NCI-H2196 (cell line): ENCODE results near the gene FCSK.

ENCODE experiments used
- DNase-seq: peaks from one replicate; lab custom pipeline; 2025; ENCODE audit not compliant: unreplicated experiment; lab: John Stamatoyannopoulos, UW

Gene FCSK

DNA sequence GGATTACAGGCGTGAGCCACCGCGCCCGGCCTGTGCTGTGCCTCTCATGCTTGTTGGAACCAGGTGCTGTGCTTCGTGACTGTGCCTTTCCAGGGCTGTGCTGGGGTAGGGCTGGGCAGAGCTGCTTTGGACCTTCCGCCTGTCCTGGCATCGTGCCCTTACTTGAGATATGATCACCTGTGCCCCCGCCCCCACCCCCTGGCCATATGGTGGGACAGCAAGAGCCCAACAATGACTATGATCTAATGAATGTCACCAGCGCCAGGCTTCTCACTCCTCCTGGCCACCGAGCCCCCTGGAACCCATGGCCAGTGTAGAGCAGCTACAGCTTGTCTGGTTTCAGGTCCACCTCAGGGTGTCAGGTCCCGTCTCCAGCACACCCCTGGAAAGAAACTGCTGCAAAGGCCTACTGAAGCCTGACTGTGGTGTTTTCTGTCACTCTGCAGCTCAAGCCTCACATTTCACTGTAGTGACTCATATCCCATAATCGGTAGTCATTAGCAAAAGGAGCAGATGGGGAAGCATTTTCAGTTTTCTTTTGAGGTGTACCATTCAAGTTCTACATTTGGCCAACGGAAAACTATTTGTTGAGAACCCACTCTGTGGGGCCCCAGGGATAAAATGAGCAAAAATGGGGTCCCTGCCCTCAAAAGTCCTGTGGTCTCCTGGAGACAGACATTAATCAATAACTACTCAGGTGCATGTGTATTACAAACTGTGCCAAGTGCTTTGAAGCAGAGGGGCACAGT, 22.1 kb downstream of the FCSK start:
- no peak for DNase-seq

DNA sequence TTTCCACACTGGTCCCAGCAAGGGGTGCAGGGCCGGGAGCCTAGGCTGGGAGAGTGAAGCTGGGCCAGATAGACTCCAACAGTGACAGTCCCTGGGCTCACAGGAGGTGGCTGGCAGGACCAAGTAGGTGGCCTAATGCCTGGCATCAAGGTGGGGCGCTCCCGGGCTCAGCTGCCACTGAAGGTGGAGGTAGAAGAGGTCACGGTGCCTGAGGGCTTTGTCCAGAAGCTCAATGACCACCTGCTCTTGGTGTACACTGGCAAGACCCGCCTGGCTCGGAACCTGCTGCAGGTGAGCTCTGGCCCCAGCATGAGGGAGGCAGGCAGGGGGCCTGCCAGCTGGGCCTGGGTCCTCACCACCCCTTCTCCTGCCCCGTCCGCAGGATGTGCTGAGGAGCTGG, 23.8 kb downstream of the FCSK start:
- DNase-seq: no peak

DNA sequence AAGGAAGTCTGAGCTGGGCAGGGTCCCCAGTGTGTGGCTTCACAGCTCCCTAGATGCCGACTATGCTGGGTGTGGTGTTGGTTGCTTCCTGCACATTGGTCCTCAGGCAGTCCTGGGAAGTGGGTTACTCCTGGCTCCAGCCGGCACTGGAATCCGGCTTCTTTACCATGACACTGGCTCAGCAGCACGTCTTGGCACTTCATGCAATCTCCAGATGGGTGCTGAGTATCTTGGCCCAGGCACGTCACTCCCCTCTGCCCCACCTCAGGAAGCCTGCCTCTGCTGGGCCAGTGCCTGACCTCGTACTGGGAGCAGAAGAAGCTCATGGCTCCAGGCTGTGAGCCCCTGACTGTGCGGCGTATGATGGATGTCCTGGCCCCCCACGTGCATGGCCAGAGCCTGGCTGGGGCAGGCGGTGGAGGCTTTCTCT, 24.5 kb downstream of the FCSK start:
- DNase-seq: no peak

DNA sequence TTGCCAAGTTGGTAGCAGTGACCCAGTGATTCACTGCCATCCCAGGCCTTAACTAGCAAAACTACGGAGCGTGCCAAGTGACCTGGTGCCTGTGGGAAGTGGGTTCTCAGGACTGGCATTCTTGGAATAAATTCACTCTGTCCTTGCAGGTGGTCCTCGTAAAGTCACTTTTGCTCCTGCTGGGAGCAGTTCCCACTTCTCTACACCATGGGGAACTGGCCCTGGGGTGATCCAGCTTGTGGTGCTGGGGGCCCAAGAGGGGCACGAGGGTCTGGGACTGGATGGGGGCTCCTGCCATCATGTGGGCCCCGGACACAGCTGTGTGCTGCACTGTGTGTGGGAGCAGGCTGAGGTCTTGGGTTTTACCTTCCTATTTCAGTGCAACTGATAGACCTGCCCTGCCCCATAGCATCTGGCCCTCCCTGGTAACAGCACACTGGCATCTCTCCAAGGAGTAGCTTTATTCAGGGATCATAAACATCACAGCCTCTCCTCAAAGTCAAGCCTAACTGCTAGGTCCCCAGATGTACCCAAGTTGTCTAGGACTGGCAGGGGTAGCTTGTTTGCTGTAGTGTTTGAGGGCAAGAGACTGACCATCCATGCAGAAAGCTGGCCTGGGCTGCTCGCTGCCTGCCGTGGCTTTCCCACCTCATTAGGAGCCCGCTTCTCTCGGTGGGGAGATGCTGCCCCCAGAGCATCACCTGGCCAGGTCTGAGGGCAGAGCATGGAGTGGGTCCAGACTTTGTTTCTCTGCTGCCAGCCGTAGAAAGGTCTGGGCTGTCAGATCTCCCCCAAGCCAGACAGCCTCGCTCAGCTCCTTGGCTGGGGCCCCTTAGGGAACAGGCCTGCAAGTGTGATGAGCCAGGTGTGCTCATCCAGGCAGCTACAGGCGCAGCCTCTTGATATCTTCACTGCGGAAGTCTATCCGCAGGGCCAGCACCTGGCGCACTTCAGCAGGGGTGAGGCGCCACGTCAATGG, 26.0 kb downstream of the FCSK start:
- DNase-seq: no peak

DNA sequence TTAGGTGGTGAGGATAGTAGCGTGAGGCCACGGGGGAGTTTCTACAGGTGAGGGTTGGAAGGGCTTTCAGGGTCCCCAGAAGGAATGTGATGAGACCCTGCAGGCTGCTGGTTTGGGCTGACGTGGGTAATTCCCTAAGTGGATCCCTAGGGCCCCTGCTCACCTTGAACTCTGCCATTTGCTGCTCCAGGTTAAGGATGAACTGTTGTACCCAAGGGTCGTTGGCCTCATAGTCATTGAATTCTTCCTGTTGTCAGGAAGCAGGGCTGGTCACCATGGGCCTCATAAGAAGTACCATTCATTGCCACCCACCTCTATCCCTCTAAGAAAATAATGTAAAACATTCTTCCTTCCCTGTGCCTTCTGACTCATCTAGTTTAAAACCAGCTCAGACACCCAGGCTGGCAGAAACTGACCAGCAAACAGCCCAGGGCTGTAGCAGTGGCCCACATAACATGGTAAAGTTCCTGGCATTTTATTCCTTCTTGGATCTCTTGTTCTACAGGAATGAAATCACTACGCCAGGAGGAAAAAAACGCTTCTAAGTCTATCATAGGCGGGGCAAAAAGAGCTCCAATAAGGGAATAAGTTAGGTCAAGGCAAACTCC, 27.6 kb downstream of the FCSK start:
- DNase-seq: no peak

DNA sequence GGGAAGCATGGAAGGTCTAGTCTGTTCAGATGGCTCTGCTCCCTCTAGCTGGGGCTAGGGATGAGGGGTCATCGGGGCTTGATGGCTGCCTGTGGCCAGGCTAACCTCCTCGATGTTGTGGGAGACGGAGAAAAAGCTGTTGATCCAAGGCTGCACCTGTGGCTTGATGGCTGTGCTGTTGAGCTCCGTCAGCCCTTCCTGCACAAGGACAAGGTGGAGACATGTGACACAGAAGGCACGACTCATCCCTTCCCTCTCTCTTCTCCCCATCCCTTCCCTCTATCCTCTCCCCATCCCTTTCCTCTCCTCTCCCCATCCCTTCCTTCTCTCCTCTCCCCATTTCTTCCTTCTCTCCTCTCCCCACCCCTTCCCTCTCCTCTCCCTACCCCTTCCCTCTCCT, 28.2 kb downstream of the FCSK start:
- DNase-seq: no peak

DNA sequence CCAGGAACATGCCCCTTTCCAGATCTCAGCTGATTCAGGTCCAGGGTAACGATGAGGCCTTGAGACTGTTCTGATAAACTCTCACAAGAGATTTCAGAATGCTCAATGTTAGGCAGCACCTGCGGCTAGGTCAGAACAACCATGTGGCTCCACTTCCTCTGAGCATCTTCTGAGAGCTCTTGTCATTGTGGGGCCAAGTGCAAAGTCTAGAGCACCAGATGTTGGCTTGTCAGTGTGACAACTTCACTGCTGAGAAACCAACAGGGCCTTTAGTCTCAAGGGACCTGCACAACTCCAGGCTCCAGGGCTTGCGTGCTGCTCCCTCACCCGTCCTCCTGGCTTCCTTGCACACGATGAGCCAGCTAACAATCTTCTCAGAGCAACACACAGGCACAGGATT, 29.0 kb downstream of the FCSK start:
- no peak for DNase-seq

DNA sequence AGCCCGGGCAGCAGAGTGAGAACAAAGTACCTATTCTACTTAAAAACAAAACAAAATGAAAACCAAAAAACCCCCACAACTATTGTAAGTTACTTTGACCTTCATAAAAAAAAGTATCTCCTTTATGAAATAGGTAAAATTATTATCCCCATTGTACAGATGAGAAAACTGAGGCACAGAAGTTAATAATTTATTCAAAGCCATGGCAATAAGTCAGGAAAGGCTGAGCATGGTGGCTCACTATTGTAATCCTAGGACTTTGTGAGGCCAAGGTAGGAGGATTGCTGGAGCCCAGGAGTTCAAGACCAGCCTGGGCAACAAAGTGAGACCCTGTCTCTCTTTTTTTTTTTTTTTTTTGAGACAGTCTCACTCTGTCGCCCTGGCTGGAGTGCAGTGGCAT, 30.5 kb downstream of the FCSK start:
- DNase-seq: no peak

DNA sequence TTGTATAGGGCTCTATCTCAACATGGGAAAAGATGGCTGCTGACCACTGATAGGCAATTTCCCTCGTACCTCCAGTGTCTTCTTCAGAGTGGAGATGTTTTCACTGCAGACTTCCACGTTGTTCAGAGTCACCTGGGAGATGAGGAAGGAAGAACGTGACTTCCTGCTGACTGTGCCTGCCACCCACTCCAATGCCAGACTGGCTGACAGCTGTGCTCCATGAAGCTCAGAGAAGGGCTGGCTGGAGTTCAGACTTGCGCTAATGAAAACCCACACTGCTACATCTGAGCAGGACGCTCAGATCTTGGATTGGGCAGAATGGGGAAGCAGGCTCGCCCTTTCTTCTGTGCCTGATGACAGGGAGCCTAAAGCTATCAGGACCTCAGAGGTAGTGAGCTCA, 35.9 kb downstream of the FCSK start:
- DNase-seq: peak; percentile 18

DNA sequence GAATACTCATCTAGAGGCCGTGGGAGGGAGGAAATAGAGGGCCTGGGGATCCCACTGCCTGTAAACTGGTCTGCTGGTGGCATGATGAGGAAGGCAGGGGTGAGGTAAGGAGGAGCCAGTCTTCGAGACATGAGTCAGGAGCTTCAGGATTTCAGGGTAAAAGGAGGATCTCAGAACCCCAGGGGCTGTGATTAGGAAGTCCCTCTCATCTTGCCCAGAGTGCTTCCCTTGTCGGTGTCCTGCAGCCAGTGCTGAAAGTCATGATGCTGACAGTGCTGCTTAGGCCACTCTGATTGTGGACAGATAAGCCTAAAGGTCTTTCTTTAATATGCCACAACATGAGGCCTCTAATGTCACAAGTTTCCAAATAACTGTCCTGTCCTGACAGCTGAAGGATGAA, 39.4 kb downstream of the FCSK start:
- no peak for DNase-seq

DNA sequence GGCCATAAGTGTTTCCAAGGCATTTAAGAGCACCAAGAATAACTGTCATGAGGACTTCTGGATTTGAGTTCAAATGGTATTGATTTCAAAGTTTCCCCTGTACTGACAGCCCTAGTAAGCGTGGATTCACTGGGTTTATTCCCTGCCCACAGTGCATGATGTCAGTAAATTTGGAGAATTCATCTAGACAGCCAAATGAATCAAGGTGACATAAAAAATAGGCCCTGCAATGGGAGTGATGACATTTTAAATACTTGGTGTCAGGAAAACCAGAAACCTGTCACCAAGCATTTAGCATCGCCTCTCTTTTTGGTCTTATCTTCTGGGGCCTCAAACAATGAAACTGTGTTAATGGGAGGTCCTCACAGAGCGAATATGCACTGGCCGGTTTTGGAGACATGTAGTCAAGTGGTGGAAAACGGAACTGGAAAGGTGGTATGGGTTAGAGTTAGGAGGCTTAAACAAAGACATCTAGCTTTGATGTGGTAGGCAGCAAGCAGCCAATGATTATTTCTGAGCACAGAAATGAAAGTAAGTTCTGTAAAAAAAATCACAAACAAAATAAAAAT, 39.9 kb downstream of the FCSK start:
- DNase-seq: no peak

DNA sequence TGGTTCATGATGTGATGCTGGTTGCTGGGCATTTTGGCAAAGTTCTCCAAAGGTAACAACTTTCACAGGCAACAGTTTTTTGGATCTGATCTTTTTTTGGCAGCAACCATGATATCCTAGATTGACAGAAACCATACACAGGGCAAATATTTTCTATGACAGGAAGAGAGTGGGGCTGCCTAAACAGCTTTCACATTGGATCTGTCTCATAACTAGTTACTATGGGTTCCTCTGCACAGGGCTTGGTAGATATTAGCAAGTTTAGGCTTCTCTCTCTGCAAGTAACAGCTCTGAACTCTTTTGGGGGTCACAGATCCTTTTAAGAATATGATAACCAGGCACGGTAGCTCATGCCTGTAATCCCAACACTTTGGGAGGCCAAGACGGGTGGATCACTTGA, 40.4 kb downstream of the FCSK start:
- DNase-seq: no peak

DNA sequence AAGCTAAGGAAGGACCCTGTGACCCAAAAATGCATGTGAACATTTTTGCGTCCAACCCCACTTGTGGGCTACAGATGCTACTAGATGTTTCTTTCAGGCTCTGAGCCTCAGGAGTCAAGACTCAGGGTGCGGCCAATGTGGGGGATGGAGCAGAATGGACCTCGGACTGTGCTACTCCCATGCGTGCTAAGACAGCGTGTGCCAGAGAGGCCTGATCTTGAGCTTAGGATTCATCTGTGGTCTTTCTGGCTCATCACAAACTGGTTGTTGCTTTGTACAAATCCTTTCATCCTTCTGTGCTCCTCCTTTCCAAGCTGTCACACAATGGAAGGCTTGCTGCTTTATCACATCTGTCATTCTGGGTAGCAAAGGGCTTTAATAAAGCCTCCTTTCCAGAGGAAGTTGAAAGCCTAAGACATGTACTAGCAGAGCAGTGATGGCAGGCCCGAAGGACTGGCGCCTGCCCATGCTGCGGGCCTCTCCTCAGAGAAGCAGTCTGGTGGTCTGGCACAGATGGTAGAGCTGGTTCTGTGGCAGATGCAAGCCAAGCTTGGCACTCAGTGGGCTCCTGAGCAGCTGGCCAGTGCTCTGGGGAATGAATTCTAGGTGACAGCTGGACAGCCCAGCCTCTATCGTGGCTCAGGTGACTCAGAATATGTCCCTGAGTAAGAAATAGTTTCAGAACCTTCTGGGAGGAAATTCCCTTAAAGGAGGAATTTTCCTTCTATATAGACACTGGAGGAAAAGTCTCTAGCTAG, 41.2 kb downstream of the FCSK start:
- no peak for DNase-seq

DNA sequence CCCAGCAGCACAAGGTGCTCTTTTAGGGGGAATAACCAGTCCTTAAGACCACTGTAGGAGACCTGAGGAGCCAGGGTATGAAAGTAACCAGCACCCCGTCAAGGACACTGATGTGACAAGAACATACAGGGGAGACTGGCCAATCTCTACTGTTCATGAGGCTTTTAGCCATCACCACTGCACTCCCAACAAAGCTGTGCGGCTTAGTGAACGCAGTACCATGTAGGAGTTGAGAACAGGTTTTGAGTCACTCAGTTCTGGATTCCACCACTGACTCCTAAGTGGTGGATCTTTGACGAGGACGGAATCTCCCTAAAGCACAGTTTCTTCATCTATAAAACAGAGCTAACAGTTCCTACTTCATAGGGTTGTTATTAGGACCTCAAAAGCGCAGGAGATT, 42.1 kb downstream of the FCSK start:
- DNase-seq: no peak

DNA sequence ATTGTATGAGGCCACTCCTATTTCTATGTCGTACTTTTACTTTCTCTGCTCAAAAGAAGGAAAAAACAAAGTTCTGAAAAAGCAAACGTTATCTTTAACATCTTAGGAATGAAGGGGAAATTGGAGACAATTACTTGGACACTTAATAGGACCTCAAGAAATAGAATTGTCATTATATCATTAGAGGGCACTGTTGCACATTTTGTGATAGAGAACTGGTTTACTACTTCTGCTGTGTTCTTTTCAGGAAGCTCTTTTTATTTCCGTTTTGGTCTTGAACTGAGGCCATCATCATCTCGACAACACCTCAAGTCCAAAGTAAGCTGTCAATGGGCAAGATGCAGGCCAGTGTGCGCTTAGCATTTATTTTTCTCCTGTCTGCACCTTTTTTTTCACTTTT, 54.4 kb downstream of the FCSK start:
- DNase-seq: no peak

DNA sequence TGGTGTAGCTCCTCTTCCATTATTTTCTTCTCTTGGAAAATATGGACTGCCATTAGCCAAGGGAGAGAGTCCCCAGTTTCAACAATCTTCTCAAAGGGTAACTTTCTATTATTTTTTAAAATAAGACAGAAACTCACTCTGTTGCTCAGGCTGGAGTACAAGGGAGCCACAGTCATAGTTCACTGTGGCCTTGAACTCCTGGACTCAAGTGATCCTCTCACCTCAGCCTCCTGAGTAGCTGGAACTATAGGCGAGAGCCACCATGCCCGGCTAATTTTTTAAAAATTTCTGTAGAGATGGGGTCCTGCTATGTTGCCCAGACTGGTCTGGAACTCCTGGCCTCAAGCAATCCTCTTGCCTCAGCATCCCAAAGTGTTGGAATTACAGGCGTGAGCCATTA, 55.8 kb downstream of the FCSK start:
- no peak for DNase-seq

DNA sequence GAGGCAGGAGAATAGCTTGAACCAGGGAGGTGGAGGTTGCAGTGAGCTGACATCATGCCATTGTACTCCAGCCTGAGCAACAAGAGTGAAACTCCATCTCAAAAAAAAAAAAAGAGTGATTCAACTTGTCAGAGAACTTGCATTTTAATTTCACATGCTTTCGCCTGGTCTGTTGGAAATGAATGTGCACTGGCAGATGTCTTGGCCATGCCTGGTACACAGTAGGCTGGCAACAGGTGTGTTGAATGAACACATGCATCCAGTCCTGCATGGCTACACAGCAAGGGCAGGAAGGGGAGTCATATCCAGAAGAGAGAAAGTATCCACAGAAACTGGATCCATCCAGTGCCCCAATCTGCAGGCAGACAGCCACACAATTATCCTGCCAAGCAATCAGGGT, 57.4 kb downstream of the FCSK start:
- no peak for DNase-seq

DNA sequence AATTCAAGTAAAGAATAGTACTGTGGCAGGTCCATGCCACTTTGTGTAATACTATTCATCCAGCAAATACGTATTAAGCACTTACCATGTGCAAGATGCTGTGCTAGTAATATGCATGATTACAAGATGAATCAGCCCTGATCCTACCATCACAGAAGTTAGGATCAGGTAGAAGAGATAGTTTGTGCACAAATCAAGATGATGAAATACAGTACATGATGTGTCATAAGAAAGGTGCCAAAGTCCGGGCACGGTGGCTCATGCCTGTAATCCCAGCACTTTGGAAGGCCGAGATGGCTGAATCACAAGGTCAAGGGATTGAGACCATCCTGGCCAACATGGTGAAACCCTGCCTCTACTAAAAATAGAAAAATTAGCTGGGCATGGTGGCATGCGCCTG, 58.1 kb downstream of the FCSK start:
- no peak for DNase-seq

DNA sequence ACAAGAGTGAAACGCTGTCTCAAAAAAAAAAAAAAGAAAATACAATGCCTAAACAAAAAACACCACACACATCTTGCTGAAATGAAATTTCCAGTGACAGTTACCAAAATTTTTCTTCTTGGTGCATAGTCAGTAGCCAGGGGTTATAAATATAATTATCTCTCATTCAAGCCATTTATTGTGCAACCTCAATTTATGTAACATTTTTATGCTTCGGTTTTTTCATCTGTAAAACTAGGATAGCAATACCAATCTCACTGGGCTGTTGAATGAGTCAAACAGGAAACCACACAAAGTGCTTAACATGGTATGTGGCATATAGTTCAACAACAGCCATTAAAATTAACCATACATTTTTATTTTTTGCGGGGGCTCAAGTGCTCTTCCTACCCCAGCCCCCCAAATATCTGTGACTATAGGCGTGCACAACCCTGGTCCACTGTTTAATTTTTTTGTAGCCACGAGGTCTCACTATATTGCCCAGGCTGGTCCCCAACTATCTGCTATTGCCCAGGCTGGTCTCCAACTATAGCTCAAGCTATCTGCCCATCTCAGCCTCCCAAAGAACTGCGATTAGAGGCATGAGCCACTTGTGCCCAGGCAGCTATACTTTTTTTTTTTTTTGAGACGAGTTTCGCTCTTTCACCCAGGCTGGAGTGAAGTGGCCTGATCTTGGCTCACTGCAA, 66.4 kb downstream of the FCSK start:
- no peak for DNase-seq
